Lung (tissue), 12 donors: ENCODE data around the gene SCLT1. TPM values are rescaled to one million over a fixed set of nuclear protein-coding genes. Genes with fewer than 3 reads are reported as not detected.

Experiments used
- ATAC-seq: fragments of 200-7000 bp; cut with Tn5 transposase; one replicate; pipeline ENCODE4 v1.9.1; 2020; ENCODE audit warnings: moderate number of reproducible peaks; ENCODE audit not compliant: insufficient read depth, low FRiP score
- DNase-seq, 3 donors: peaks; one replicate each; pipeline ENCODE4 v3.0.0-alpha.2; 2013 to 2017
- H3K27ac ChIP-seq, 2 donors: one replicate each; pipeline ENCODE4 v1.5.1; 2013; ENCODE audit warnings: mild to moderate bottlenecking in 2 of 2, moderate library complexity in 2 of 2, control low read depth in 1 of 2, inconsistent platforms in 1 of 2, low read depth in 1 of 2, low read length in 1 of 2
- H3K27me3 ChIP-seq, 3 donors: one replicate each; pipeline ENCODE4 v1.5.1; 2013; ENCODE audit warnings: low read length in 2 of 3; ENCODE audit not compliant: control insufficient read depth in 3 of 3, insufficient read depth in 3 of 3
- H3K36me3 ChIP-seq, 4 donors: one replicate each; pipeline ENCODE4 v1.5.1; 2013; ENCODE audit warnings: low read length in 4 of 4, mild to moderate bottlenecking in 1 of 4, moderate library complexity in 1 of 4; ENCODE audit not compliant: control insufficient read depth in 4 of 4, insufficient read depth in 4 of 4
- H3K4me1 ChIP-seq, 5 donors: one replicate each; pipeline ENCODE4 v1.5.1; 2013; ENCODE audit warnings: low read length in 5 of 5, mild to moderate bottlenecking in 2 of 5, moderate library complexity in 1 of 5; ENCODE audit not compliant: control insufficient read depth in 5 of 5, insufficient read depth in 5 of 5
- H3K4me3 ChIP-seq: one replicate; pipeline ENCODE4 v1.5.1; 2013; ENCODE audit warnings: mild to moderate bottlenecking, control low read depth, moderate library complexity
- H3K9ac ChIP-seq, 2 donors: one replicate each; pipeline ENCODE4 v1.5.1; 2013; ENCODE audit warnings: low read length in 2 of 2, control low read depth in 1 of 2; ENCODE audit not compliant: insufficient read depth in 1 of 2
- H3K9me3 ChIP-seq, 4 donors: one replicate each; pipeline ENCODE4 v1.5.1; 2013; ENCODE audit warnings: low read length in 3 of 4, mild to moderate bottlenecking in 1 of 4, moderate library complexity in 1 of 4; ENCODE audit not compliant: control insufficient read depth in 4 of 4, insufficient read depth in 3 of 4
- CTCF ChIP-seq: IDR thresholded peaks from 2 replicates; pipeline ENCODE4 v1.5.1; 2012; ENCODE audit warnings: mild to moderate bottlenecking; ENCODE audit errors: control extremely low read depth, extremely low read depth
- WGBS, 2 donors: extraction: QIAGEN DNeasy Blood & Tissue Kit; methylation state at CpG; one replicate each; pipeline ENCODE4 v1.1.7; 2013; 5-methylcytosine and 5-hydroxymethylcytosine counted together
- polyA plus RNA-seq, 2 donors: library from polyadenylated mRNA; stranded (reverse); fragments of 200-250 nt; gene quantifications; one replicate each; pipeline ENCODE4 v1.2.1, GENCODE V29; 2013
- total RNA-seq, 2 donors: library from RNA; depleted of rRNA in 1 of 2; stranded (reverse); fragments of >200 nt in 1 of 2; gene quantifications; one replicate each; pipeline ENCODE4 v1.2.1, GENCODE V29; 2014 to 2021
- donor health status: control.
- donor health status: control.
- donor health status: Bipolar disorder and iron deficiency.
- donor health status: healthy.
- donor health status: DM: yes; HTN: yes; CAD: no.

SCLT1 gene
- total and polyA plus RNA-seq, 4 donors = 4.3 to 31.8 (median 9.7) TPM

GRCh38 chr4:129110931-129111330, 17.6 kb upstream of the SCLT1 start:
- peaks cover 0 to 4% (median 0%) of the 10 kb centered on the region in 4 donors for H3K36me3 ChIP-seq
- no peaks in the 10 kb centered on the region for H3K27me3 ChIP-seq
- DNase-seq (no peak), ATAC-seq (no peak)
- H3K4me3 ChIP-seq = no peak overlapping the region
- no peaks in the 10 kb centered on the region for H3K9me3 ChIP-seq
- H3K4me1 ChIP-seq = no peaks in the 10 kb centered on the region
- TF ChIP-seq CTCF = no peak
- no peak overlapping the region for H3K27ac ChIP-seq
- 88 to 94% methylated on average over 3 of the region's 3 CpGs for WGBS, 2 donors
- no peak overlapping the region for H3K9ac ChIP-seq

- ATAC-seq = no peak
- no peak for DNase-seq
- H3K27me3 ChIP-seq = no peaks in the 10 kb centered on the region
- H3K4me1 ChIP-seq = no peaks in the 10 kb centered on the region
- no peak overlapping the region for H3K9ac ChIP-seq
- no peak for TF ChIP-seq CTCF
- WGBS, 2 donors = 90 to 91% methylated on average over 3 of the region's 3 CpGs
- peaks cover 0 to 4% (median 0%) of the 10 kb centered on the region in 4 donors for H3K36me3 ChIP-seq
- H3K27ac ChIP-seq = no peak overlapping the region
- no peaks in the 10 kb centered on the region for H3K9me3 ChIP-seq
- no peak overlapping the region for H3K4me3 ChIP-seq
Observed at GRCh38 chr4:129109965-129110824, 16.9 kb upstream of the SCLT1 start.

- H3K27ac ChIP-seq = no peak overlapping the region
- peaks cover 0 to 7% (median 0%) of the 10 kb centered on the region in 5 donors for H3K4me1 ChIP-seq
- ATAC-seq (no peak), DNase-seq (no peak)
- H3K9me3 ChIP-seq = no peaks in the 10 kb centered on the region
- no peak overlapping the region for H3K9ac ChIP-seq
- TF ChIP-seq CTCF = no peak
- H3K36me3 ChIP-seq = peaks cover 0 to 2% (median under 1%) of the 10 kb centered on the region in 4 donors
- no peaks in the 10 kb centered on the region for H3K27me3 ChIP-seq
- no peak overlapping the region for H3K4me3 ChIP-seq
Observed at GRCh38 chr4:129098531-129099001, 5.2 kb upstream of the SCLT1 start.
